H1 (cell line): ENCODE results near the gene ANAPC15. TPM values are rescaled to one million over a fixed set of nuclear protein-coding genes. Genes with fewer than 3 reads are reported as not detected.

Source experiments
- CHD7 ChIP-seq: fragments of 300-600 bp; sonication (generic); IDR thresholded peaks from 2 replicates; pipeline ENCODE4 v1.7.1; 2012; ENCODE audit warnings: low read length, moderate library complexity, mild to moderate bottlenecking, inconsistent platforms; ENCODE audit not compliant: insufficient replicate concordance
- EP300 ChIP-seq, 2 experiments: IDR thresholded peaks; 1 replicate in 1 of 2; 2 replicates in 1 of 2; pipeline ENCODE4 v1.6.1; 2011 to 2012; ENCODE audit warnings: low read depth in 2 of 2, low read length in 2 of 2, mild to moderate bottlenecking in 2 of 2, borderline replicate concordance in 1 of 2, inconsistent platforms in 1 of 2, moderate library complexity in 1 of 2
- GTF2F1 ChIP-seq: IDR thresholded peaks from 2 replicates; pipeline ENCODE4 v1.6.1; 2012; ENCODE audit warnings: low read depth, low read length, improper control_type of control experiment, borderline replicate concordance
- POU5F1 ChIP-seq: IDR thresholded peaks from 2 replicates; pipeline ENCODE4 v1.6.1; 2011; ENCODE audit warnings: low read depth, mild to moderate bottlenecking, low read length, moderate library complexity
- RXRA ChIP-seq: IDR thresholded peaks from 2 replicates; pipeline ENCODE4 v1.6.1; 2011; ENCODE audit warnings: low read depth, mild to moderate bottlenecking, low read length, moderate library complexity; ENCODE audit not compliant: insufficient read depth
- polyA plus RNA-seq, 7 experiments: library from polyadenylated mRNA; depleted of rRNA in 3 of 7; stranded (reverse) in 5 of 7; unstranded in 2 of 7; fragments of >200 nt in 5 of 7; fragments of 200-250 nt in 2 of 7; gene quantifications; 1 replicate in 5 of 7; 2 replicates in 1 of 7; 4 replicates in 1 of 7; pipeline versions ENCODE4 v1.2.1 to v1.2.3, GENCODE V29; 2011 to 2013; ENCODE audit warnings: missing spikeins in 2 of 7, mixed read lengths in 2 of 7
- total RNA-seq: library from RNA; stranded (reverse); fragmentation: NEBNext Ultra II Directional; extraction: Animal tissue kit (Norgen Biotek cat#: 25700); gene quantifications from 2 replicates; pipeline ENCODE4 v1.2.1, GENCODE V29; 2021

ANAPC15 gene
- total and polyA plus RNA-seq, 2 of the 8 experiments (the other 6 are each of a cell fraction or from before 2014, with no cell fraction given), result 66.2 to 74.9 TPM

GRCh38 chr11:72140661-72141060 is 28.2 kb upstream of the ANAPC15 start (continued):
- no peak for TF ChIP-seq CHD7
- TF ChIP-seq POU5F1, result no peak
- no peak for TF ChIP-seq EP300 (IDR thresholded peaks at IDR 0.05; ENCODE audit: borderline replicate concordance in 1 of 2, low read depth in 2 of 2, low read length in 2 of 2)
- TF ChIP-seq GTF2F1, result no peak
- no peak for TF ChIP-seq RXRA
- TF ChIP-seq, all 59 proteins: peak for 0
